Psoas muscle (tissue), 8 donors: ENCODE data around the gene CHD2. TPM values are rescaled to one million over a fixed set of nuclear protein-coding genes. Genes with fewer than 3 reads are reported as not detected.
A peak's percentile ranks its signal among the peaks of the same experiment; 100 is the strongest.

Source experiments
- ATAC-seq, 4 donors: fragments of 200-7000 bp; cut with Tn5 transposase; one replicate each; pipeline ENCODE4 v1.9.1; 2020; ENCODE audit warnings: moderate library complexity in 3 of 4, mild to moderate bottlenecking in 2 of 4
- DNase-seq, 2 donors: peaks; one replicate each; pipeline ENCODE4 v3.0.0-alpha.2; 2020
- H3K27ac ChIP-seq: fragments of 200-600 bp; one replicate; pipeline ENCODE4 v1.8.0; 2022
- H3K27me3 ChIP-seq, 3 donors: fragments of 200-600 bp in 1 of 3; one replicate each; pipeline versions ENCODE4 v1.6.1 to v1.8.0; 2013 to 2022; ENCODE audit warnings: low read length in 2 of 3, mild to moderate bottlenecking in 2 of 3, moderate library complexity in 1 of 3; ENCODE audit not compliant: insufficient read depth in 3 of 3
- H3K36me3 ChIP-seq, 2 donors: fragments of 200-600 bp in 1 of 2; one replicate each; pipeline versions ENCODE4 v1.6.1 to v1.8.0; 2013 to 2022; ENCODE audit warnings: low read depth in 1 of 2, mild to moderate bottlenecking in 1 of 2, moderate library complexity in 1 of 2; ENCODE audit not compliant: insufficient read depth in 1 of 2
- H3K4me1 ChIP-seq: fragments of 200-600 bp; one replicate; pipeline ENCODE4 v1.8.0; 2022
- H3K4me3 ChIP-seq: fragments of 200-600 bp; one replicate; pipeline ENCODE4 v1.8.0; 2022; ENCODE audit warnings: mild to moderate bottlenecking
- H3K9me3 ChIP-seq: fragments of 200-600 bp; one replicate; pipeline ENCODE4 v1.8.0; 2022
- CTCF ChIP-seq: fragments of 200-600 bp; IDR thresholded peaks from one replicate; pipeline ENCODE4 v1.8.0; 2022; ENCODE audit warnings: antibody characterized with exemption
- WGBS, 3 donors: extraction: QIAGEN DNeasy Blood & Tissue Kit; methylation state at CpG; one replicate each; pipeline versions ENCODE4 v1.1.6 to v1.1.7; 2013; 5-methylcytosine and 5-hydroxymethylcytosine counted together
- intact Hi-C, 2 donors: fragments of 100-400 bp; cut with DNase I; formaldehyde crosslinking; loops; one replicate each; pipeline versions ENCODE4 v1.11.0 to v1.14.2; 2022
- polyA plus RNA-seq, 3 donors: library from polyadenylated mRNA; stranded (reverse); fragments of 200-250 nt; gene quantifications; one replicate each; pipeline ENCODE4 v1.2.3, GENCODE V29; 2013
- total RNA-seq, 4 donors: library from RNA; stranded (reverse); fragmentation: NEBNext Ultra II Directional in 2 of 4; extraction: Animal tissue kit (Norgen Biotek cat#: 25700) in 2 of 4; gene quantifications; one replicate each; pipeline versions ENCODE4 v1.2.1 to v1.2.4, GENCODE V29; 2021 to 2023
- donor health status: healthy with polysubstance abuse.
- donor health status: DM: no; HTN: no; CAD: no; lungs with moderate emphysema.
- donor health status: Bipolar disorder and iron deficiency.
- donor health status: healthy.
- donor health status: DM: yes; HTN: yes; CAD: no.
- donor health status: DM: no; HTN: no; CAD: no.
- donor health status: DM: no; HTN: no; CAD: no.
- donor health status: DM: yes; HTN: yes; CAD: no.

The CHD2 gene
- total and polyA plus RNA-seq, 7 donors, result 11.1 to 53.0 (median 40.9) TPM

GRCh38 chr15:93019090-93019489 is 119.0 kb downstream of the CHD2 start:
- intact Hi-C loops, result loop anchor here in 1 of 2 donors (10.0 kb wide), 1 partner anchor 64 kb away; no protein-coding TSS in a partner anchor
- H3K27ac ChIP-seq, result peak overlapping the region; percentile 54
- H3K36me3 ChIP-seq, result peaks cover 16 to 100% of the 10 kb centered on the region in 2 donors
- peaks cover 3% of the 10 kb centered on the region for H3K4me1 ChIP-seq
- no peaks in the 10 kb centered on the region for H3K27me3 ChIP-seq
- WGBS, 3 donors, result 84 to 94% (median 88%) methylated on average over 7 of the region's 7 CpGs
- no peak for TF ChIP-seq CTCF
- DNase-seq (no peak), ATAC-seq (no peak)
- no peak overlapping the region for H3K4me3 ChIP-seq
- no peaks in the 10 kb centered on the region for H3K9me3 ChIP-seq

GRCh38 chr15:93019971-93020370 is 119.8 kb downstream of the CHD2 start:
- 90 to 95% (median 93%) methylated on average over 10 of the region's 10 CpGs for WGBS, 3 donors
- no peak for ATAC-seq
- no peak overlapping the region for H3K27ac ChIP-seq
- no peaks in the 10 kb centered on the region for H3K9me3 ChIP-seq
- H3K4me3 ChIP-seq, result no peak overlapping the region
- no peaks in the 10 kb centered on the region for H3K27me3 ChIP-seq
- no peak for TF ChIP-seq CTCF
- DNase-seq, result no peak
- H3K36me3 ChIP-seq, result peaks cover 18 to 100% of the 10 kb centered on the region in 2 donors
- intact Hi-C loops, result loop anchor here in 1 of 2 donors (10.0 kb wide), 2 partner anchors 65 to 215 kb away; no protein-coding TSS in a partner anchor
- H3K4me1 ChIP-seq, result peaks cover 3% of the 10 kb centered on the region

DNA sequence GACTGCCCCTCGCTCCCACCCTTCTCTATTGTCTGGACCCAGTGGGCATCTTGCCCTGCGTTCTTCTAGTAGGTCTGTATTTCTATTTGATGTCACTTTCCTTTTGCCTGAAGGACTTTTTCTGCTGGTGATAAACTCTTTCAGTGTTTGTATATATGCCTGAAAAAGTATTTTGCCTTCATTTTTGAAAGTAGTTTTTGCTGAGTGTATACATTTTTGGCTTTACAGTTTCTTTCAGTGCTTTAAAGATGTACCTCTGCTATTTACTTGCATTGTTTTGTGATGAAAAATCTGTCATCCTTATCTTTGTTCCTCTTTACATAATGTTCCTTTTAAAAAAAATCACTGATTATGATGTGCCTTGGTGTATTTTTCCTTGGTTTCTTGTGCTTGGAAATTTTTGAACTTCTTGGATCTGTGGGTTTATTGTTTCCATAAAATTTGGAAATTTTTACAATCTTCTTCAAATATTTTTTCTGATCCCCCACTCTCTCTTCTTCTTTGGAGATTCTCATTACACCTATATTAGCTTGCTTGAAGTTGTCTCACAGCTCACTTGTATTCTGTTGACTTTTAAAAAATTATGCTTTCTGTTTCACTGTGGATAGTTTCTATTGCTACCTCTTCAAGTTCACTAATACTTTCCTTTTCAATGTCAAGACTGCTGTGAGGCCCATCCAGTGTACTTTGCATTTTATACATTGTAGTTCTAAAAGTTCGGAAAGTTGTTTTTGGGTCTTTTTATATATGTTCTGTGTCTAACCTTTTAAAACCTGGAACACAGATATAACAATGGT is 121.0 kb downstream of the CHD2 start:
- WGBS, 3 donors, result 92 to 97% (median 93%) methylated on average over 3 of the region's 3 CpGs

DNA sequence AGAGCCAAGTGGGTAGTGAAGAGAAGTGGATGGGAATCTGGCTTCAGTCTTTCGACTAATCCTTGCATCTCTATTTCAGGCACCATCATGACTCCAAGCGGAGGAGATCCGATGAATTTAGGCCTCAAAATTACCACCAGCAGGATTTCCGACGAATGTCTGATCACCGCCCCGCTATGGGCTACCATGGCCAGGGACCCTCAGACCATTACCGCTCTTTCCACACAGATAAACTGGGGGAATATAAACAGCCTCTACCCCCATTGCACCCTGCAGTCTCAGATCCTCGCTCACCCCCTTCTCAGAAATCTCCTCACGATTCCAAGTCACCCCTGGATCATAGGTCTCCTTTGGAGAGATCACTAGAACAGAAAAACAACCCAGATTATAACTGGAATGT is 124.2 kb downstream of the CHD2 start:
- Histone ChIP-seq H3K27me3 (no peaks in the 10 kb centered on the region), H3K36me3 (peaks cover 3 to 75% of the 10 kb centered on the region in 2 donors), H3K4me1 (peaks cover 38% of the 10 kb centered on the region), H3K4me3 (no peak overlapping the region), H3K27ac (peak overlapping the region; percentile 43), H3K9me3 (no peaks in the 10 kb centered on the region)
- DNase-seq (no peak), ATAC-seq (no peak)
- intact Hi-C loops, result loop anchor here in 1 of 2 donors (10.0 kb wide), 1 partner anchor 219 kb away; no protein-coding TSS in a partner anchor
- 71 to 90% (median 81%) methylated on average over 10 of the region's 10 CpGs for WGBS, 3 donors
- TF ChIP-seq CTCF, result no peak

More for the DNA sequence above, 121.0 kb downstream of the CHD2 start:
- Histone ChIP-seq H3K27me3 (no peaks in the 10 kb centered on the region), H3K4me3 (no peak overlapping the region), H3K9me3 (no peaks in the 10 kb centered on the region), H3K36me3 (peaks cover 7 to 100% of the 10 kb centered on the region in 2 donors), H3K27ac (peak overlapping the region; percentile 3), H3K4me1 (peaks cover 11% of the 10 kb centered on the region)
- no peak for DNase-seq
- ATAC-seq, result no peak
- TF ChIP-seq CTCF, result no peak
- intact Hi-C loops, result loop anchor here in 1 of 2 donors (10.0 kb wide), 1 partner anchor 216 kb away; no protein-coding TSS in a partner anchor
